Body of pancreas (tissue), 4 donors: Measurements from ENCODE around the gene TCAP.

Experiments used
- CTCF ChIP-seq, 7 experiments: fragments of 450-650 bp in 4 of 7; fragments of 200-600 bp in 3 of 7; sonication (generic) in 3 of 7; IDR thresholded peaks; one replicate each; pipeline ENCODE4 v1.5.1; 2016 to 2019; ENCODE audit warnings: antibody characterized with exemption in 7 of 7
- POLR2A ChIP-seq, 3 donors: fragments of 450-650 bp; IDR thresholded peaks; one replicate each; pipeline ENCODE4 v1.6.1; 2016; ENCODE audit warnings: antibody characterized with exemption in 3 of 3, mild to moderate bottlenecking in 2 of 3

GRCh38 chr17:39643271-39643670, 21.9 kb upstream of the TCAP start:
- TF ChIP-seq CTCF (IDR thresholded peaks at IDR 0.05) = no peak
- TF ChIP-seq POLR2A (IDR thresholded peaks at IDR 0.05) = no peak
